ENCODE measurements around the gene PEX26.

- TF ChIP-seq CTCF (conservative IDR thresholded peaks at IDR 0.05) = no peak
- no peak for TF ChIP-seq ZFX (IDR thresholded peaks at IDR 0.05)
Measured at GRCh38 chr22:18120857-18121256, 43.1 kb downstream of the PEX26 start.
